Fibroblast of mammary gland (primary cell): ENCODE data around the gene CDK4.
A peak's percentile ranks its signal among the peaks of the same experiment; 100 is the strongest.

ENCODE experiments used
- DNase-seq: peaks from one replicate; pipeline ENCODE4 v3.0.0-alpha.2; 2010; ENCODE audit warnings: low read depth
- H3K4me3 ChIP-seq: 2 replicates; pipeline ENCODE4 v1.5.1; 2011; ENCODE audit warnings: low read depth, mild to moderate bottlenecking, low read length, moderate library complexity; ENCODE audit not compliant: control insufficient read depth
- TF ChIP-seq, protein P1 (sequence below): conservative IDR thresholded peaks from 2 replicates; pipeline ENCODE4 v1.5.1; 2011; ENCODE audit warnings: low read depth, low read length, inconsistent platforms; ENCODE audit not compliant: control insufficient read depth, insufficient read depth

The CDK4 gene

DNA sequence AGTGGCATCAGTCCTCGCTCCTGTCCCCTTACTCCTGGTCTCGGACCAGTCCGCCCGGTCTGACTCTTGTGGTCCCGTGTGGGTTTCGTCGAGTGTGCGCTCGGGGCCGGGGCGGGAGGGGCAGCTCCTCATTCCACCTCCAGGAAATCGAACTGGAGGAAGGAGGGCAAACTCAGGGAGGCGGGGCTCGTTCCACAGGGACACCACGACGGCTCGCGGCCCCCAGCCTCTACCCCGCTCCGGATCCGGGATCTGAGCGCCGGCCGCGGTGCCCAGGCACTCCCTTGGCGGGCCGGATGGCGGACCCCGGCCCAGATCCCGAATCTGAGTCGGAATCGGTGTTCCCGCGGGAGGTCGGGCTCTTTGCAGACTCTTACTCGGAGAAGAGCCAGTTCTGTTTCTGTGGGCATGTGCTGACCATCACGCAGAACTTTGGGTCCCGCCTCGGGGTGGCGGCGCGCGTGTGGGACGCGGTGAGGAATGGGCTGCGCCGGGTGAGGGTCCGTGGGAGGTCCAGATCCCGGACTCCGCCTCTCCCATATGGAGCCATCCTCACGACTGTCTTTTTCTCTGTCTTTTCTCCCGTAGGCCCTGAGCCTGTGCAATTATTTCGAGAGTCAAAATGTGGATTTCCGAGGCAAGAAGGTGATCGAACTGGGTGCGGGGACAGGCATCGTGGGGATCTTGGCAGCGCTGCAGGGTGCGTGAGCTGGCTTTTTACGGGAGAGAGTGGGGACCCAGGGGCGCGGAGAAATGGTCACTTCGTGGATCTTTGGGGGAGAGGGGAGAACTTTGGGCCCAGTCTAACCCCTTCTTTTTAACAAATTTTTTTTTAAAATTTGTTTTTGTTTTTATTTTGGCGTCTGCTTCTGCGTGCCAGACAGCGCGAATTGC is 20.6 kb upstream of the CDK4 start, which contains the start of gene EEF1AKMT3:
TSS of gene EEF1AKMT3 (plus strand) at position 186 of the 894 bp plus-strand sequence. CDS start at position 297, 111 bp downstream.
- TF ChIP-seq, protein P1, sequence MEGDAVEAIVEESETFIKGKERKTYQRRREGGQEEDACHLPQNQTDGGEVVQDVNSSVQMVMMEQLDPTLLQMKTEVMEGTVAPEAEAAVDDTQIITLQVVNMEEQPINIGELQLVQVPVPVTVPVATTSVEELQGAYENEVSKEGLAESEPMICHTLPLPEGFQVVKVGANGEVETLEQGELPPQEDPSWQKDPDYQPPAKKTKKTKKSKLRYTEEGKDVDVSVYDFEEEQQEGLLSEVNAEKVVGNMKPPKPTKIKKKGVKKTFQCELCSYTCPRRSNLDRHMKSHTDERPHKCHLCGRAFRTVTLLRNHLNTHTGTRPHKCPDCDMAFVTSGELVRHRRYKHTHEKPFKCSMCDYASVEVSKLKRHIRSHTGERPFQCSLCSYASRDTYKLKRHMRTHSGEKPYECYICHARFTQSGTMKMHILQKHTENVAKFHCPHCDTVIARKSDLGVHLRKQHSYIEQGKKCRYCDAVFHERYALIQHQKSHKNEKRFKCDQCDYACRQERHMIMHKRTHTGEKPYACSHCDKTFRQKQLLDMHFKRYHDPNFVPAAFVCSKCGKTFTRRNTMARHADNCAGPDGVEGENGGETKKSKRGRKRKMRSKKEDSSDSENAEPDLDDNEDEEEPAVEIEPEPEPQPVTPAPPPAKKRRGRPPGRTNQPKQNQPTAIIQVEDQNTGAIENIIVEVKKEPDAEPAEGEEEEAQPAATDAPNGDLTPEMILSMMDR, result no peak
- peak within 1 kb of the TSS; percentile 95 for H3K4me3 ChIP-seq
- DNase-seq, result peak; percentile 47

DNA sequence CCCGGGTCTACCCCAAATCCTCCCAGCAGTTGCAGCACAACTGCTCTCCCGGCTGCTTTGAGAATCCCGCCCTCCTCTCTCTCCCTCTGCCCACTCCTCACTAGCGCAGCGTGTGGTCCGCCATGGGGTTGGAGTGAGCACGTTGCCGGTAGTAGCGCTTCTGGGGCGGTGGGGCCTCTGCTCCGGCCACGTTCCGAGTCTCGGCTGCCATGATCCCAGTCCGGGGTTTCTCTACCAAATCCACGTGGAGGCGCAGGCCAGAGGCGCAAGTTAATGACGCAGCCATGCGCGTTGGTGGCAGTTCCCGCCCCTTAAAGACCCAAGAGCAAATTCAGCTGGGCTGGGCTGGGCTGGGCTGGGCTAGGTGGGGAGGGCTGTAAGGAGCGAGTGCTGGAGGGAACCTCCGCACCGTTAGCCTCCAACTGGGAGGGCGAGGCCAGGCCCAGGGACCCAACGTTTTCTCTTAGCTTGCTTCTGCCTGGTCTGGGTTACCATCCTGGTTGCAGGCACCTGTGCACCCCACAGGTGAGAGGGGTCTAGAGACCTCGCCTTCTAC is 19.8 kb upstream of the CDK4 start, which contains the start of gene METTL1:
TSS of gene METTL1 (minus strand) at position 233 of the 556 bp plus-strand sequence. CDS start at position 211, 22 bp downstream.
- TF ChIP-seq, protein P1, result no peak
- peak; percentile 97 for DNase-seq
- peak within 1 kb of the TSS; percentile 95 for H3K4me3 ChIP-seq

DNA sequence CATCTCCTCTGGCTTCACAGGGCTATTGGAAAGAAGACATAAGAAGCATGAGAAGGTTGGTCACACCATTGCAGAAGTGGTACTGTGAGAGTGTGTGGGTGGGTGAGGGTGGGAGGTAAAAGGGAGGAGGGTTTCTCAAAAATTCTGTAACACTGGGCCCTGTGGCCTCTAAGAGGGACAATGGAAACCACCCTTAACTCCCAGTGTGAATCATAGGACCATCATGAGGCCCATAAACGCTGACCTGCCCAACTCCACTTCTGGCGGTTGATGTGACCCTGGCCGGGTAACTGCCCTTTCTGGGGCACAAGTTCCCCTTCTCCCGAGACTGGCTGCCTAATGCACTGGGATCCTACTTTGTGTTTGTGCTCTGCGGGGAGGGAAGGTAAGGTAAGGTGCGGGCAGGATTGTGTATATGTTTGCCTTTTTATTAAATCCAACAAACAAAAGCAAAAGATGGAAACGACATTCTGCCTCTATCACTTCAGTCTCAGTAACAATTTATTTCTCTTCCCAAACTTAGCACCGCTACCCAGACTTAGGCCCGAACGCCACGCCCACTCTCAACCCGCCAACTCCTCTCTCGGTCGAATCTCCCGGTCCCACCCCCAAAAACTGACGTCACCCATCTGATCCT is 19.2 kb upstream of the CDK4 start:
- TF ChIP-seq, protein P1, result no peak
- peak overlapping the region; percentile 95 for H3K4me3 ChIP-seq
- peak; percentile 92 for DNase-seq

DNA sequence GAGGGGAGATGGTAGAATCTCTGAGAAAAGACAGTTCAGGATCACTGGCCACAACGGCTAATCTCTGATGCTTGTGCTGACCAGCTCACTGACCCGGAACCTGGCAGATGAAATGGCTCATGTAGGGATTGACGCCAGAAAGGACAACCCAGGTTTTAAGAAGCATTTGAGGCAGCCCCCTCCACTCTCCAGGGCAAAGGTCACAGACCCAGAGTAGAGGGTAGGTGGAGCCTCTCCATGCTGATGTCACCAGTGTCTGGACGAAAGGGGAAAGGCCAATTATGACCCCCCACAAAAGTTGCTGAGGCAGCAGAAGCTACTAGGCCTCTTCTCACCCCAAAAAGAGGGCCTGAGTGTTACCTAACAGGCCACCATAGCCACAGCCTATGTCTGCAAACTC is 18.6 kb upstream of the CDK4 start:
- TF ChIP-seq, protein P1, result no peak
- no peak overlapping the region for H3K4me3 ChIP-seq
- no peak for DNase-seq

DNA sequence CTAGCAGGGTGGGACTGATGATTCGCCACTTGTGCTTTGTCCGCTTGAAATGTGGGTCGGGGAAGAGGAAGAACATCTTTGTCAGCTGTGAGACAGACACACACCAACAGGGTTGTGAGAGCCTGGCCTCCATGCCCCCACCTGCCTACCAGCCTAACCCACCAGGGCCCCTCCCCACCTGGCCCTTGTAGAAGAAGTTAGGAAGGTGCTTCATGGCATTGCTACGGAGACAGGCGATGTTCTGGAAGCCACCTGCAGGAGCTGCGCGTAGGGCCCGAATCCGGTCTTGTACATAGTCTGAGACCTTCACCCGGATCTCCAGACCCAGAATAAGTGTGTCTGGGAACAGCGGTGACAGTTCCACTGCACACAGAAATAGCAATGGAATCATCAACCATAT is 17.5 kb upstream of the CDK4 start:
- DNase-seq, result no peak
- no peak overlapping the region for H3K4me3 ChIP-seq
- TF ChIP-seq, protein P1, result no peak

DNA sequence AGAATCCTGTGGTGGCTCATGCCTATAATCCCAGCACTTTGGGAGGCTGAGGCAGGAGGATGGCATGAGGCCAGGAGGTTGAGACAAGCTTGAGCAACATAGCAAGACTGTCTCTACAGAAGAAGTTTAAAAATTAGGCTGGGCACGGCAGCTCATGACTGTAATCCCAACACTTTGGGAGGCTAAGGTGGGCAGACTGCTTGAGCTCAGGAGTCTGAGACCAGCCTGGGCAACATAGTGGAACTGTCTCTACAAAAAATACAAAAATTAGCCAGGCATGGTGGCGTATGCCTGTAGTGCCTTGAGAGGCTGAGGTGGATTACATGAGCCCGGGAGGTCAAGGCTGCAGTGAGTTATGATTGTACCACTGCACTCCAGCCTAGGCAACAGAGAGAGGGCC is 15.8 kb upstream of the CDK4 start:
- DNase-seq, result no peak
- TF ChIP-seq, protein P1, result no peak
- H3K4me3 ChIP-seq, result no peak overlapping the region
